GM13976 (cell line): ENCODE results near the gene ANAPC10.

Source experiments
- DNase-seq: peaks from one replicate; pipeline ENCODE4 v3.0.0; 2012; ENCODE audit warnings: low spot score
- CTCF ChIP-seq: IDR thresholded peaks from 2 replicates; pipeline ENCODE4 v1.5.1; 2012; ENCODE audit warnings: borderline replicate concordance, mild to moderate bottlenecking; ENCODE audit not compliant: insufficient read depth; ENCODE audit errors: extremely low read depth, missing control alignments, control extremely low read depth
- in situ Hi-C: fragments of 300-500 bp; cut with MboI; formaldehyde crosslinking; loops from one replicate; pipeline ENCODE4 v1.12.0; 2022; ENCODE audit warnings: low sequenced_read_pairs, mixed read lengths, inconsistent platforms; ENCODE audit not compliant: unreplicated experiment

Gene ANAPC10

GRCh38 chr4:145108128-145108527 lies 10.1 kb upstream of the ANAPC10 start:
- TF ChIP-seq CTCF: no peak
- in situ Hi-C loops: no loop called here
- DNase-seq: no peak

GRCh38 chr4:145107126-145107525 lies 9.1 kb upstream of the ANAPC10 start:
- in situ Hi-C loops: no loop called here
- DNase-seq: no peak
- no peak for TF ChIP-seq CTCF

GRCh38 chr4:145103496-145103895 lies 5.5 kb upstream of the ANAPC10 start:
- TF ChIP-seq CTCF: no peak
- in situ Hi-C loops: no loop called here
- no peak for DNase-seq

- in situ Hi-C loops: no loop called here
- no peak for DNase-seq
- TF ChIP-seq CTCF: no peak
Observed at GRCh38 chr4:145102619-145103018, 4.6 kb upstream of the ANAPC10 start.

- in situ Hi-C loops: no loop called here
- TF ChIP-seq CTCF: no peak
- DNase-seq: no peak
Observed at GRCh38 chr4:145101091-145101490, 3.1 kb upstream of the ANAPC10 start.

- no peak for DNase-seq
- in situ Hi-C loops: no loop called here
- no peak for TF ChIP-seq CTCF
Observed at GRCh38 chr4:145099653-145100052, 1.7 kb upstream of the ANAPC10 start.

- DNase-seq: peak; percentile 41
- no peak for TF ChIP-seq CTCF
- in situ Hi-C loops: no loop called here
Observed at GRCh38 chr4:145098675-145099037, 660 bp upstream of the ANAPC10 start.
